Loucy (cell line): ENCODE results near the gene RNF149.
"Not testable (repeated sequence)": the region's sequence is repeated elsewhere in the genome, so short reads cannot be mapped to it uniquely, and the experiment has no call there.

Experiments used
- H2AFZ ChIP-seq: fragments of 200-600 bp; sonication (generic); 2 replicates; pipeline ENCODE4 v1.6.0; 2016; ENCODE audit warnings: antibody characterized with exemption, mild to moderate bottlenecking, low read length, moderate library complexity
- H3F3A ChIP-seq: fragments of 200-600 bp; 2 replicates; pipeline ENCODE4 v1.6.0; 2016; ENCODE audit warnings: antibody characterized with exemption, low read depth, mild to moderate bottlenecking
- H3K27me3 ChIP-seq: fragments of 200-600 bp; sonication (generic); 2 replicates; pipeline ENCODE4 v1.6.1; 2014; ENCODE audit warnings: low read length, mild to moderate bottlenecking; ENCODE audit not compliant: insufficient read depth, poor library complexity, severe bottlenecking
- H3K36me3 ChIP-seq: fragments of 200-600 bp; sonication (generic); 2 replicates; pipeline ENCODE4 v1.6.1; 2016; ENCODE audit warnings: low read length; ENCODE audit not compliant: insufficient read depth
- H3K4me1 ChIP-seq: fragments of 200-600 bp; sonication (generic); 2 replicates; pipeline ENCODE4 v1.5.1; 2014; ENCODE audit warnings: low read length, mild to moderate bottlenecking; ENCODE audit not compliant: insufficient read depth, poor library complexity, severe bottlenecking
- H3K4me2 ChIP-seq: fragments of 200-600 bp; sonication (generic); 2 replicates; pipeline ENCODE4 v1.6.0; 2014; ENCODE audit warnings: antibody characterized with exemption, low read length, low read depth, mild to moderate bottlenecking; ENCODE audit not compliant: poor library complexity, severe bottlenecking
- H3K4me3 ChIP-seq: fragments of 200-600 bp; sonication (generic); 2 replicates; pipeline ENCODE4 v1.5.1; 2014; ENCODE audit warnings: low read length, mild to moderate bottlenecking, mixed read lengths; ENCODE audit not compliant: poor library complexity, severe bottlenecking
- H3K79me2 ChIP-seq: fragments of 200-600 bp; sonication (generic); 2 replicates; pipeline ENCODE4 v1.6.1; 2014; ENCODE audit warnings: low read length; ENCODE audit not compliant: insufficient read depth
- H3K9ac ChIP-seq: fragments of 200-600 bp; sonication (generic); 2 replicates; pipeline ENCODE4 v1.6.0; 2014; ENCODE audit warnings: mild to moderate bottlenecking, low read depth, low read length, moderate library complexity; ENCODE audit not compliant: poor library complexity, severe bottlenecking
- H3K9me2 ChIP-seq: fragments of 200-600 bp; sonication (generic); replicated peaks from 2 replicates; pipeline ENCODE4 v1.6.1; 2016; ENCODE audit warnings: low read depth, low read length, mixed read lengths
- H3K9me3 ChIP-seq: fragments of 200-600 bp; sonication (generic); 2 replicates; pipeline ENCODE4 v1.6.1; 2014; ENCODE audit warnings: mild to moderate bottlenecking, antibody characterized with exemption, low read length, low read depth; ENCODE audit not compliant: insufficient read depth
- H4K20me1 ChIP-seq: fragments of 200-600 bp; sonication (generic); 2 replicates; pipeline ENCODE4 v1.6.0; 2014; ENCODE audit warnings: antibody characterized with exemption, low read length, mild to moderate bottlenecking; ENCODE audit not compliant: insufficient read depth, poor library complexity, severe bottlenecking
- CTCF ChIP-seq: fragments of 200-600 bp; sonication (generic); conservative IDR thresholded peaks from 2 replicates; pipeline ENCODE4 v1.5.1; 2014; ENCODE audit warnings: mild to moderate bottlenecking, antibody characterized with exemption, low read length
- EZH2phosphoT487 ChIP-seq: fragments of 200-600 bp; IDR thresholded peaks from 2 replicates; pipeline ENCODE4 v1.6.1; 2018; ENCODE audit warnings: antibody characterized with exemption, mild to moderate bottlenecking, moderate library complexity, borderline replicate concordance

Gene RNF149

GRCh38 chr2:101253013-101253702 is 55.3 kb downstream of the RNF149 start:
- Histone ChIP-seq H3K9me2 (no peaks in the 10 kb centered on the region), H3K4me1 (peaks cover 23% of the 10 kb centered on the region), H3K9ac (peak overlapping the region; percentile 89), H4K20me1 (peaks cover 33% of the 10 kb centered on the region), H3K4me2 (peak overlapping the region; percentile 93), H3K27me3 (no peaks in the 10 kb centered on the region), H2AFZ (peak overlapping the region; percentile 79), H3F3A (0 out of 2 replicates have a peak, but pooled peaks cover 3% of the 10 kb centered on the region), H3K4me3 (peak overlapping the region; percentile 94), H3K36me3 (no peaks in the 10 kb centered on the region), H3K9me3 (no peaks in the 10 kb centered on the region), H3K79me2 (peaks cover 48% of the 10 kb centered on the region)
- no peak for TF ChIP-seq EZH2phosphoT487
- TF ChIP-seq CTCF: no peak

DNA sequence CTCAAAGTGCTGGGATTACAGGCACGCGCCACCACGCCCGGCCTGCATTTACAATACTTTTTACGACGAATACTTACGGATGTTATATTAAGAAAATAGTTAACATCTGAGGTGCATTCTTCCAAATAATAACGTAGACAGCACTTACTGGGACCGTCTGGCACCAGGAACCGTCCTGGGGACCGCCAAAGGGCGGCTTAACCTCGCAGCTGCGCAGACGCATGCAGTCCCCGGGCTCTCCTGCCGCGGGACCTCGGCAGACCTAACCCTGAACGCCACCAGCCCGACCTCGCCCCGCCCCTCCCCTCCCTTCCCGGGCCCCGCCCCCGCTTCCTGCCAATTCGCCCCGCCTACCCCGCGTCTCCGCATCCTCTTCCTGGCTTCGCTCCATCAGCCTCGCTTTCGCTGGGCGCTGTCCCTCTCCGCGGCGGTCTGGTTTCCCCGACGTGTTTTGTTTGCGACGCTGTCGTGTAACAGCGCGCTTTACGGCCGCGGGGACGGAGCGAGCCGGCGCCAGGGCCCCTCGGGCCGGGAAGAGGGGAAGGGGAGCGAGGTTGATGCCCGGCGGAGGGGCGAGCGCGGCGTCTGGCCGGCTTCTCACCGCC is 56.0 kb downstream of the RNF149 start, which contains the start of gene CNOT11:
TSS of gene CNOT11 (plus strand) at position 479 of the 605 bp plus-strand sequence. CDS start at position 558, 79 bp downstream.
- Histone ChIP-seq H3K9me3 (no peaks in the 10 kb centered on the region), H3K9ac (peak within 1 kb of the TSS; percentile 89), H4K20me1 (peaks cover 28% of the 10 kb centered on the region), H3K27me3 (no peaks in the 10 kb centered on the region), H2AFZ (peak within 1 kb of the TSS; percentile 91), H3F3A (0 out of 2 replicates have a peak, but pooled peaks cover 3% of the 10 kb centered on the region), H3K79me2 (peaks cover 43% of the 10 kb centered on the region), H3K36me3 (no peaks in the 10 kb centered on the region), H3K9me2 (no peaks in the 10 kb centered on the region), H3K4me3 (peak within 1 kb of the TSS; percentile 94), H3K4me1 (peaks cover 23% of the 10 kb centered on the region), H3K4me2 (peak within 1 kb of the TSS; percentile 93)
- TF ChIP-seq EZH2phosphoT487: no peak
- no peak for TF ChIP-seq CTCF

DNA sequence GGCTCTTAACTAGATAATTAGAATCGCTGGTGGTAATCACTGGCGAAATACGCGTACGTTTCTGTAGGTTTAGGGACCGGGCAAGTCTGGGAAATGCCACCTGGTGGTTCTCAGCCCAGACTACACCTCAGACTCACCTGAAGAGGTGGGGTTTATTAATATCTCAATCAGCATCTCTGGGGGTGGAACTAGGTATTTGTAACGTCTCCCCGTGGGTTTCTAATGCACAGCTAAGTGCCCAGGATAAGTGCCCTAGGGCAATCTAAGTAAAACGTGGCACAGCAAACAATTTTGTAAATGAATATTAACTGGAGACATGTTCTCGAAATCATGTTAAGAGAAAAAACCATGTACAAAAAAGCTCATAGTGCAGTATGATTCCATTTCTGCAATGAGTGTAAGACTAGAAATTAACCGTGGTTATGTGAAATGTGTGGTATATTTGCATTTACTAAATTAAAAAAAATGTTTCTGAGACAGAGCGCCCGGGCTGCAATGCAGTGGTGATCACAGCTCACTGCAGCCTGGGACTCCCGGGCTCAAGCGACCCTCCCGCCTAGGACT is 56.6 kb downstream of the RNF149 start:
- TF ChIP-seq CTCF (peak; percentile 56), EZH2phosphoT487 (no peak)
- Histone ChIP-seq H3K9ac (peak overlapping the region; percentile 69), H3K9me3 (no peaks in the 10 kb centered on the region), H3K79me2 (peaks cover 42% of the 10 kb centered on the region), H3K4me2 (peak overlapping the region; percentile 73), H3K9me2 (no peaks in the 10 kb centered on the region), H3K4me3 (peak overlapping the region; percentile 94), H3K4me1 (peaks cover 23% of the 10 kb centered on the region), H3F3A (0 out of 2 replicates have a peak, but pooled peaks cover 3% of the 10 kb centered on the region), H3K27me3 (no peaks in the 10 kb centered on the region), H4K20me1 (peaks cover 28% of the 10 kb centered on the region), H2AFZ (peak overlapping the region; percentile 91), H3K36me3 (no peaks in the 10 kb centered on the region)

DNA sequence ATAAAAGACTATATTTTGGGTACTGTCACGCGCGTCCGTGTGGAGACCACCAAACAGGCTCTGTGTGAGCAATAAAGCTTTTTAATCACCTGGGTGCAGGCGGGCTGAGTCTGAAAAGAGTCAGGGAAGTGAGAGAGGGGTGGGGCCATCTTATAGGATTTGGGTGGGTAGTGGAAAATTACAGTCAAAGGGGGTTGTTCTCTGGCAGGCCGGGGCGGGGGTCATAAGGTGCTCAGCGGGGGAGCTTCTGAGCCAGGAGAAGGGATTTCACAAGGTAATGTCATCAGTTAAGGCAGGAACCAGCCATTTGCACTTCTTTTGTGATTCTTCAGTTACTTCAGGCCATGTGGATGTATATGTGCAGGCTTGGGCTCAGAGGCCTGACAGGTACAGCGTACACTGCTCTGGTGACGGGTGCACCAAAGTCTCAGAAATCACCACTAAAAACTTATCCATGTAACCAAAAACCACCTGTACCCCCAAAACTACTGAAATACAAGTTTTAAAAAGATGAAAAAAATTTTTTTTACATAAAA is 57.2 kb downstream of the RNF149 start:
- H3K27me3 ChIP-seq, H3K36me3 ChIP-seq, H3K9me3 ChIP-seq, H3F3A ChIP-seq, H2AFZ ChIP-seq, H3K9me2 ChIP-seq: not testable (repeated sequence)
- H3K4me1 ChIP-seq: peaks cover 23% of the 10 kb centered on the region
- H3K4me3 ChIP-seq: peak overlapping the region; percentile 94
- peak overlapping the region; percentile 69 for H3K9ac ChIP-seq
- peaks cover 36% of the 10 kb centered on the region for H3K79me2 ChIP-seq
- H4K20me1 ChIP-seq: peaks cover 28% of the 10 kb centered on the region
- peak overlapping the region; percentile 73 for H3K4me2 ChIP-seq
